GM18907 (cell line): ENCODE data around the gene KIFC3.
"Not testable (repeated sequence)": the region's sequence is repeated elsewhere in the genome, so short reads cannot be mapped to it uniquely, and the experiment has no call there.

Source experiments
- ATAC-seq: cut with Tn5 transposase; IDR thresholded peaks from one replicate; pipeline ENCODE4 v1.9.1; 2021; ENCODE audit warnings: mild to moderate bottlenecking, moderate library complexity; ENCODE audit not compliant: unreplicated experiment

The KIFC3 gene, protein sequence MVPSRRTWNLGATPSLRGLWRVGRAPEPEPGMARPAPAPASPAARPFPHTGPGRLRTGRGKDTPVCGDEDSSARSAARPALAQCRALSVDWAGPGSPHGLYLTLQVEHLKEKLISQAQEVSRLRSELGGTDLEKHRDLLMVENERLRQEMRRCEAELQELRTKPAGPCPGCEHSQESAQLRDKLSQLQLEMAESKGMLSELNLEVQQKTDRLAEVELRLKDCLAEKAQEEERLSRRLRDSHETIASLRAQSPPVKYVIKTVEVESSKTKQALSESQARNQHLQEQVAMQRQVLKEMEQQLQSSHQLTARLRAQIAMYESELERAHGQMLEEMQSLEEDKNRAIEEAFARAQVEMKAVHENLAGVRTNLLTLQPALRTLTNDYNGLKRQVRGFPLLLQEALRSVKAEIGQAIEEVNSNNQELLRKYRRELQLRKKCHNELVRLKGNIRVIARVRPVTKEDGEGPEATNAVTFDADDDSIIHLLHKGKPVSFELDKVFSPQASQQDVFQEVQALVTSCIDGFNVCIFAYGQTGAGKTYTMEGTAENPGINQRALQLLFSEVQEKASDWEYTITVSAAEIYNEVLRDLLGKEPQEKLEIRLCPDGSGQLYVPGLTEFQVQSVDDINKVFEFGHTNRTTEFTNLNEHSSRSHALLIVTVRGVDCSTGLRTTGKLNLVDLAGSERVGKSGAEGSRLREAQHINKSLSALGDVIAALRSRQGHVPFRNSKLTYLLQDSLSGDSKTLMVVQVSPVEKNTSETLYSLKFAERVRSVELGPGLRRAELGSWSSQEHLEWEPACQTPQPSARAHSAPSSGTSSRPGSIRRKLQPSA

GRCh38 chr16:57802341-57803133 is at the start of gene KIFC3:
Gene KIFC3, minus strand, starts transcription at chr16:57802491. Its CDS starts 4,248 bp downstream, at chr16:57798243.
- peak; percentile 62 for ATAC-seq

- no peak for ATAC-seq
These were observed 45.9 kb upstream of the KIFC3 start for GRCh38 chr16:57848181-57848580.

- not testable (repeated sequence) for ATAC-seq
These were observed 44.6 kb upstream of the KIFC3 start for GRCh38 chr16:57846931-57847330.

GRCh38 chr16:57846078-57846697 is 43.9 kb upstream of the KIFC3 start:
- no peak for ATAC-seq

DNA sequence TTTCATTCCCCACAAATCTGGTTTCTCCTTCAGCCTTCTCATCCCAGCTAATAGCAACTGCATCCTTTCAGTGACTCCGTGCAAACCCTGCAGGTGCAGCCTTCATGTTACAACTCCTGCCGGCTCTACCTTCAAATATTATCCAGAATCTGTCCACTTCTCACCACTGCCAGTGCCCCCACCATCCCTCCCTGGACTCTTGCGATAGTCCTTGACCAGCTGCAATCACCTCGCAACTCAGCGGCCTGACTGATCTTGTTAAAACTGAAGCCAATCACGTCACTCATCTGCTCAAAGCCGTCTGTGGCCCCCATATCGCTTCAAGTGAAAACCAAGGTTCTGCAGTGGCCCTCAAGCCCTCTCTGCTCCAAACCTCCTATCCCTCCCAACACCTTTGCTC is 42.8 kb upstream of the KIFC3 start:
- ATAC-seq = no peak

- no peak for ATAC-seq
These were observed 42.2 kb upstream of the KIFC3 start for GRCh38 chr16:57844416-57845030.

- no peak for ATAC-seq
These were observed 41.1 kb upstream of the KIFC3 start for GRCh38 chr16:57843400-57843799.

- ATAC-seq = no peak
These were observed 40.3 kb upstream of the KIFC3 start for GRCh38 chr16:57842601-57843000.

GRCh38 chr16:57840833-57841232 is 38.5 kb upstream of the KIFC3 start:
- no peak for ATAC-seq

GRCh38 chr16:57838161-57838560 is 35.9 kb upstream of the KIFC3 start:
- ATAC-seq = no peak

- no peak for ATAC-seq
These were observed 35.2 kb upstream of the KIFC3 start for GRCh38 chr16:57837305-57838125.

GRCh38 chr16:57835439-57835838 is 33.1 kb upstream of the KIFC3 start:
- not testable (repeated sequence) for ATAC-seq

GRCh38 chr16:57834936-57835335 is 32.6 kb upstream of the KIFC3 start:
- no peak for ATAC-seq

- no peak for ATAC-seq
These were observed 28.7 kb upstream of the KIFC3 start for GRCh38 chr16:57830890-57831484.

DNA sequence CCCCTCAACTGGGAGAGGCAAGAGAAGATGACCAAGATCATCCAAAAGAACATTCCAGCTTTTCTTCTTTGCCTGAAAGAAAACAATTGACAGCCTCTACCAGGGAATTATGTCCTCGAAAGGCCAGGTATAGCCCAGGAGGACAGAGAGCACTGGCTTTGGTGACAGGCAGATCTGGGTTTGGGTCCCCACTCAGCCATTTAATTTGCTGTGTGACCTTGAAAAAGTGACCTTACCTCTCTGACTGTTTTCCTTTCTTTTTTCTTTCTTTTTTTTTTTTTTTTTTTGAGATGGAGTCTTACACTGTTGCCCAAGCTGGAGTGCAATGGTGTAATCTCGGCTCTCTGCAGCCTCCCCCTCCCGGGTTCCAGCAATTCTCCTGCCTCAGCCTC is 27.7 kb upstream of the KIFC3 start:
- no peak for ATAC-seq

DNA sequence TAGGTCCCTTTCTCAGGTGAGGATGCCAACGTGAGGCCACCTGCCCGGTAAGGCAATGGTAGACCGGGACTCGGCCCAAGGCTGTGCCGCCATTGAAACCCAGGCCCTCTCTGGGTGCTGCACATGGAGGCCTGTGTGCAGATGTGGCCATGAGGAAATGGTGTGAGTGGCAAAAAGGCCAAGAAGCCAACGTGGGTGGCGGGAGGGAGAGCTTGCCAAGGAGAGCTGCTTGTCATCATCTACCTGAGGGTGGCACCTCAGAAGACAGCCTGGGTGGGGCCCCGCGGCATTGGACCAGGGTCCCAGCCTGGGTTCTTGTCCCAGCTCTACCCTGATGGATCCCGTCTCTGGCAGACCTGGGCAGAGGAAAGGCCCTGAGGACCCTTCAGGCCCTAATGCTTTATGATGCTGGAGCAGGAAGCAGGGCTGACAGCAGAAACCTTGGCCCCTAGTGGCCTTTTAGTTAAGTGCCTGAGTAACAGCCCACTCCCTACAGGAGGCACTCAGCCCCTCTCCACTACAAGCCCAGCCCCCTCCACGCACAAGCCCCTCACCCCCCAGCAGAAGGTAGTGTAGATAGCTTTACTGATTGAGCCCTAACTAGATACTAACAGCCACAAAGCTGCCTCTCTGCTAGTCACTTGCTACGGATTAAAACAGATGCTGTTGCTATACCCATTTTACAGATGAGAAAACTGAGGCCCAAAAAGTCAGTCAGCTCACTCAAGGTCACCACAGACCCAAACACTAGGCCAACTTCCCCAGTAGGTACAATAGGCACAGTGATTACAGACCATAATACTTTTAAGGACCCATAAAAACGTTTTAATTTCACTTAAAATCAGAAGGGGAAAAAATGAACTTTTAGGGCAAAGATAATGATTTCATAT is 26.2 kb upstream of the KIFC3 start:
- no peak for ATAC-seq

DNA sequence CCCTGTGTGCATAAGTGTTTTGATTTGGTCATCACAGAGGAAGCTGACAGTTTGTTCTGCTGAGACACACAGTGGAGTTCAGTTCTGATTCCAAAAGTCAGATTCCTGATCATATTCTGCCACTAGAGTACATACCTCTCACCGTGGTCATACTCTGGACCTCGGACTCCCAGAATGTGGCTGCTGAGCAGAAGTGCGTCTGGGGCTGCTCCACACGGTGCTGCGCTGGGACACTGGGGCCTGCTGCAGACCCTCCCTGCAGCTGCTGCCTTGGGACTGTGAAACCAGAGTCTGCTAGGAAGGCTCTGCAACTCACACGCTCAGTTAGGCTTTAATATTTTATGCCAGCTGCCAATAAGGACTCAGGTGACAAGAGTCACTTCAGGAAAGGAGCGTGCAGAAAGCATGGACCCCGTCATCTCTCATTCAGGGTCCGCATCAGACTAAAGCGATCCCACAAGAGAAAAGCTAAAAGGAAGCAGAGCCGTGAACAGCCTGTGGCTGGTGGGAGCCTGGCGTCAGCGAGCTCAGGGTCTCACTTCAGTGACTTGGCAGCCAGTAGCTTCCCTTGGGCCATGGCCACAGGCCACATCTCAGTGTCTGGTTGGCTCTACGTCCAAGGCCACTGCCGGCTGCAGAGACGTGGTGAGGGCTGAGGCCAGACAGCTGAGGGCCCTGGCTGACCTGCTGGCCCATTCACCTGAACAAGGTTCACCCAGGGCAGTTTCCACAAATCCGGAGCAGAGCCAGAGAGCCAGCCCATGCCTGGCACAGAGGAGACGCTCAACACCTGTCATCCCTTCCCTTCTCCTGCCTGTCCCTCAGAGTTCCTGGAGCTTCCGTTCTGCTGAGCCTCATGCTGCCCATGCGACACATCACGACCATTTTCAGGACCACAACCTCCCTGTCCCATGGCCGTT is 24.7 kb upstream of the KIFC3 start:
- ATAC-seq = no peak
